HG03354 (cell line): ENCODE data around the gene AHNAK.
"Not testable (repeated sequence)": the region's sequence is repeated elsewhere in the genome, so short reads cannot be mapped to it uniquely, and the experiment has no call there.

Experiments used
- ATAC-seq: cut with Tn5 transposase; IDR thresholded peaks from one replicate; pipeline ENCODE4 v1.9.1; 2021; ENCODE audit warnings: mild to moderate bottlenecking; ENCODE audit not compliant: unreplicated experiment, poor library complexity, severe bottlenecking

Gene AHNAK

DNA sequence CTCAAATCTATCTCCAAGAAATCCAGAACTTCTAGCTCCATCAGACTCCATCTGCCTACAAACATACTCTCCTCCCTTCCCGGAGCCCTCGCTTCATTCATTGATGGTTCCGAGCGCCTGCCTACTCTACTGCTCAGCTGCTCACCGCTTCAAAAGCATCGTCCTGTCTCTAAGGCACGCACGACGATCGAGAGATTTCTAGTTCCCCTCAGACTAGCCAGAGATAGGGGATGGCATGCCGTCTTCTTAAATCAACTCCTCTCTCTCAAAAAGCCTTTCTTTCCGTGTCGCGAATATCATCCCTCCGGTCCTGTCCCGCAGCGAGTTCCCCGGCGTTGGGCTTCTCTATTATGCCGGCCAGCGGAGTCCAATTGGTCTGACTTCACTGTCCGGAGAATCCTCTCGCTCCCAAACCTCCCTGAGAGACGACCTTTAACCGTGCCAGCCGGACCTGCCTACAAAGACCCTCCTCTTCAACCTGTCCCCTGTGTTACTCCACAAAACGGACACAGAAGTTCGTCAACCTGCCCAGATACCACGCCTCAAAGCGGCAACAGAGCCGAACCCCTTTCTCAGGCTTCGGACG is 26.5 kb upstream of the AHNAK start:
- ATAC-seq, result peak; percentile 6

DNA sequence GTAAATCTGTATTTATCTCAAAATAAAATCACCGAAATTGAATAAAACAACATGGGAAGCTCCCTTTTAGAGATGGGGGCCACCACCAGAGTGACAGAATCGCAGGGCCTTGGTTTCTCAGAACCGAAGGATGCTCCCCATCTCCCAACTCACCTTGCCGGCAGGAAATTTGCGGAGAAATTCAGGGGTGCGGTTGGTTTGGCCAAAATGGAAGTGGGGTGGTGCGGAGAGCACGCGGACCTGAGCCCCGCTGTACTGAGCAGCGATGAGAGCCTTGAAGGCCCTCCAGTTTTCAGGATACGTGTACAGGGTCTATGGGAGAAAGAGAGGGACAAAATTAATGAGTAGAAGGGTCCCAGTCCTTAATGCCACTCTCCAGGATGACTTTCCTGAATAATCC is 25.8 kb upstream of the AHNAK start:
- no peak for ATAC-seq

- ATAC-seq, result not testable (repeated sequence)
These were observed 24.9 kb upstream of the AHNAK start for GRCh38 chr11:62571493-62571892.

- ATAC-seq, result not testable (repeated sequence)
These were observed 24.3 kb upstream of the AHNAK start for GRCh38 chr11:62570903-62571302.

DNA sequence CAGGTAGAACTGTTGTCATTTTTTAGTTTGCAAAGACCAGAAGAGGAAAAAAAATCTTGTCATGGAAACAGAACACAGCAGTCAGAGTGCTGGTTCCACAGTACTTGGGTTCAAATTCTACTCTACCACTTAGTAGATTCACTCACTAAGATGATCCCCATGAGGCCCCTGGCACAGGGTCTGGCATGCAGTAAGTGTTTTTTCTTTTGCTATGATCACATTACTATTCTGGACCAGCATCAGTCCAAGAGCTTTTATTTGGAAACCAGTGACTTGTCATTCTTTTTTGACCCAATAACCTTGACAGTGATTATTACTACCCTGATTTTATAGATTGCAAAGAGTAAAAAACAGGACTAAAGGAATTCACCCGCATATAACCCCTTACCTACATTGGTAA is 23.0 kb upstream of the AHNAK start:
- no peak for ATAC-seq

GRCh38 chr11:62567018-62567633 is 20.5 kb upstream of the AHNAK start:
- no peak for ATAC-seq

GRCh38 chr11:62566247-62566646 is 19.6 kb upstream of the AHNAK start:
- no peak for ATAC-seq

DNA sequence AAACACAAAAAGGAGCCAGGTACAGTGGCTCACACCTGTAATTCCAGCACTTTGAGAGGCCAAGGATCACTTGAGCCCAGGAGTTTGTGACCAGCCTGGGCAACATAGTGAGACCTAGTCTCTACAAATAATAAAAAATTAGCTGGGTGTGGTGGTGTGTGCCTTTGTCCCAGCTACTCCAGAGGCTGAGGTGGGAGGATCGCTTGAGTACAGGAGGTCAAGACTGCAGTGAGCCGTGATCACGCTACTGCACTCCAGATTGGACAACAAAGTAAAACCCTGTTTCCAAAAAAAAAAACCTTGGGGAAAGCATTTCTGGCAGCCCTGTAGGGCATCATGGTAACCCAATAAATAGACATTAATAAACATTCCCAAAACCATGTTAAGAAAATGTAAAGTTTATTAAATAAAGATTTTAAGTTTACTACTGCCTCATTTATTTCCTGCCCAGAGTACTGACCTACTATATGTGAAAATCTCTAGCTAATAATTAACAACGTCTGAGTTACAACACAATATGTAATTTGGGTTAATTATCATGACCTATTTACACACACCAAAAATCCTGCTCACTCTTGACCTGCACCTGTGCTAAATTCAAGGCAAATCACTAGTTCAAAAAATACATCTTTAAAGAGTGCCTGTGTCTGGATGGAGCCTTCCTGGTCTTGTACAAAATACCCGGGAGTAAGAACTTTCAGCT is 18.6 kb upstream of the AHNAK start:
- ATAC-seq, result no peak

- ATAC-seq, result not testable (repeated sequence)
These were observed 15.1 kb upstream of the AHNAK start for GRCh38 chr11:62561677-62562230.

GRCh38 chr11:62560566-62561103 is 14.0 kb upstream of the AHNAK start:
- ATAC-seq, result no peak

DNA sequence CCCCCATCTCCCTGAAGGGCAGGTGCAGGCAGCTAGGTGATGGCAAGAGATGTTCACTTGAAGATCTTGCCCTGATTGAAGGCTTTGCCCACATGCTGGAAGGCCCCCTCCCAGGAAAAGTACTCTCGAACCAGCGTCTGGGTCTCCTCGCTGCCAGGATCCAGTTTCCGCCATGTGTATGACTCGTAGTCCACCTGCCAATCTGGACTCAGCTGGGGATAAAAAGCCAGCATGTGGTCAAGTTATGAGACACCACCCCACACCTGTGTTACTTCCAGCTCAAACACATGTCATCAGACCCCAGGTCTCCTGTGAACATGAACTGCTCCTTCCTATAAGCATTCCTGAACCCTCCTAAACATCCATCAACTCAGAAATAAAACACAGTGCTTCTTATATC is 13.0 kb upstream of the AHNAK start:
- not testable (repeated sequence) for ATAC-seq

DNA sequence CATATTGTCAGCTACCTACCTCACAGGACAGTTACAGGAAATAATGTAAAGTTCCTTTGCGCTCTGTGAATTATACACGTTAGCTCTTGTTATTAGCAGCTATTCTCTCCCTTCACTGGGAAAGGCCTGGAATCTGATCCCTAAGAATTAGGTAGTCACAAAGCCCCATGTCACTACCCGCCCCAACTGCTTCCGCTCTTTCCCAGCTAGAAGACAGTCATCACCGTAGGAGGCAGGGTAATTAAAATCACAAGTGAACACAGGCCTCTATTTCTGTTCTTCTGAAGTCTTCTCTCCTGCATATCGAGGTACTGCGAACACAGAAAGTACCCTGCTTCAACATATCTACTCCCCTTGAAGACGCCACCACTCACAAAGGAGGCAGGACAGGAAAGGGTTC is 12.6 kb upstream of the AHNAK start:
- no peak for ATAC-seq

- no peak for ATAC-seq
These were observed 12.1 kb upstream of the AHNAK start for GRCh38 chr11:62558669-62559068.

GRCh38 chr11:62556875-62557631 is 10.4 kb upstream of the AHNAK start:
- peak; percentile 20 for ATAC-seq

DNA sequence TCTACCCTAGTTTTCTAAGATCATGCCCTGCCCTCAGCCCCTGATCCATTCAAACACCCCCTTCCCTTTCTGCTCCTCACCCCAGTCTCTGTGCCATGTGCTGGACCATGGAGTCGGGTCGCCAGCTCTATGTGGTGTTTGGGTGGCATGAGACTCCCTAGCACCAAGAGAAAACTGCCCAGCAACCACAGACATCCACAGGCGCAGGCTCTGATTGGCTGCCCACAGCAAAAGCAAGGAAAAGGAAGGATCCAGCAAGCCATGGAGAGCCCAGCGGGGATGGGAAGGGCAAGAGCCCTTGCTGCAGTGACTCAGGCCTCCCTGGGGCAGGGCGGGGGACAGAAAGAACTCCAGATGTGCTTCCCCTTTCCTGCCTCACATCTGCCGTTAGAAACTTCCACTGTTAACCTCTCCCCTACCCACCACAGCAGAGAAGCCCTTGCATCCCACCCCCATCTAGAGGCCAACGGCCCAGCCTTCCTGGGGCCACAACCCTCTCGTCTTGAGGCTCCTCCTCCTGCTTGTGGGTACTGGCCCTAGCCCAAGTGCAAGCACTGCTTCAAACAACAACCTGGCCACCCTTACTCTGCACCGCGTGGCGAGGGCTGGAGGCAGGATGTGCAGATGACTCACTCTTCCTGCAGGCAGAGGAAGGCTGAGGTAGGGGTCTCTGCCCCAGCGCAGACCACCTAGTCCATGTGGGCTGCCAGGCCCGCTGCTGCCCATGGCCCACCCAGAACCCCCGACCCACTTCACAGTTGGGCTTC is 9.7 kb upstream of the AHNAK start:
- ATAC-seq, result peak; percentile 39

DNA sequence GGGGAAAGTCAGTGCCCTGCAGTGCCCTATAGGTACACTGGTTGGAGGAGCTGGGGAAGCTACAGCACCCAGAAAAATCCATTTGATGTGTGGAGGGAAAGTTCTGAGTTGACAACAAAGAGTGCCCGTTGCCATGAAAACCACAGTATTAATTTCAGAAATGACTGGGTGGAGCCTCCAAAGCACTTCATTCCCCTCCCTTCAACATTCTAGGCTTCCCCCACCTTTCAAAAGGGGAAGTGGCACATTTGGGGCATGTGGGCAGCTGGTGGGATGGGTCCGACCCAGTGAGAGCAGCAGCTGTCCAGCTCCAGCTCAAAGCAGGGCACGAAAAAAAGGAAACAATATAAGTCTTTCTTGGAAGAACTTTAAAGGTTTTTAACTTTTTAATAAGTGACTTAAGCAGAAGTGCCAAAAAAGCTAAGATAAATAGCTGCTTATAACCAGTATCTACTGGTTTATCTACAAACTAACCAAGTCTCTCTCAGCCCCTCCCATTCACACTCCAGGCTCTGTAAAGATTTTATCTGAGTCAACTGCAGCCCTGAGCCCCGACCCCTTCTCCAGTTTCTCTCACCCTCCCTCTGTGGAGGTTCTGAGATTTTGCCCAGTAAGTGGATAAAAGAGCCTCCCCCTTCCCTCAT is 9.0 kb upstream of the AHNAK start:
- peak; percentile 53 for ATAC-seq

- no peak for ATAC-seq
These were observed 8.0 kb upstream of the AHNAK start for GRCh38 chr11:62554387-62555167.

DNA sequence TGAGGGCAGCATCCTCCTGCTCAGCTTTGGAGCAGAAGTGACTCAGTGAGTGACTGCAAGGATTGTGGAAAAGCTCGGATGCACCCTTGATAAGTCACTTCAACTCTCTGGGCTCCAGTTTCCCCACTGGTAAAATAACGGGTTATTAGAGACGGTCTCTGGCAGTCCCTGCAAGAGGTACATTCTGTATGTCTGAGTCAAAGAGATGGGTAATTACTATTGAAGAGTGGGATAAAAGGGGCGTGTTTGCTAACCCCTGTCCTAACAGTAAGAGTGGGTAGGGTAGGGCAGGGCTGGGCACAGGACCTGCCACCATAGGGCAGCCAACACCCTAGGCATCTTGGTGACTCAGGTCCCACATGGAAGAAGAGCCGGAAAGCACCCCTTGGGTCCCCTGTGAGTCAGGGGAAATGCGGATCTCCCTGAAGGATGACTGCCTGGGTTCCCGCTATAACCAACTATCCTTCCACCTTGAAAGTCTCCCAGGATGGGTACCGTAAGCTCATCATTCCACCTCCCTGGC is 7.3 kb upstream of the AHNAK start:
- ATAC-seq, result no peak
